Stimulated activated CD4-positive, alpha-beta T cell treated with anti-CD3 and anti-CD28 coated beads, Interleukin-15, amount 100 ng/mL, for 1 hour (primary cell): ENCODE measurements around the gene KCTD1.

Experiments
- DNase-seq, 2 donors: peaks; one replicate each; pipeline ENCODE4 v3.0.0-alpha.2; 2020; ENCODE audit warnings: low read depth in 1 of 2, low spot score in 1 of 2

Gene KCTD1

DNA sequence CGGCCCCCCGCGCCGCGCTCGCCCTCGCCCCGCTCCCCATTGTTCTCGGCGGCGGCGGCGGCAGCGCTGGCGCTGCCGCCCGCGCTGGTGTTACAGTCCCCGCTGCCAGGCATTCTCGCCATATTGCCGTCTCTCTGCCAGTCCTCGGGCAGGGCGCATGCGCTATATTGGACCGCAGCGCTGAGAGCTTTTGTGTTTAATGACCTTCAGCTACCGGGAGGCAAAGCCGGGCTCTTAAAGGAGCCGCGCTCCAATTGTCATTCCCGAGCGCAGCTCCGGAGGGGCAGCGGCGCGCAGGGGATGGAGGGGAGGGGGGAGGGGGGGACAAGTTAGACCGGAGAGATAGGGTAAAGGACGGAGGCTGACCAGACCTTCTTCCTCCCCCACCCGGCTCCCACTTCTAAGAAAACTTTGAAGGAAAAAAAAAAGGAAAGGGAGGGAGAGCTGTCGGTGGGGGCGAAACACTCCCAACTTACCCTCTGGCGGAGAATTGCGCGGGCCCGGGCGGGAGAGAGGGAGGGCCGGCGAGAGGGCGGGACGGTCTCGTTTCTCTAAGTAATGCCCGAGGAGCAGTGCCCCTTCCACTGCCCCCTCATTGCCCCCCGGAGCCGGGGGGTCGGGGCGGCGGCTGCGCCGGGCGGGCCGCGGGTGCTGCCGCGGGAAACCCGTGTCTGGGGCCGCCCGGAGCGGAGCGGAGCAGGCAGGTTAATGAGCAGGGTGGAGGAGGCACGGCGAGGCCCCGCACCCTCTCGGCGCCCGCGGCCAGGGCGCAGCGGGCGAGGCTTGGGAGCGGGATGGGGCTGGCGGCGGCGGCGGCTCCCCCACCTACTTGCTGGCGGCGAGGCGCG is at the start of gene KCTD1:
KCTD1 (minus strand) TSS at position 139 of the 848 bp plus-strand sequence; CDS start at position 122, 17 bp downstream.
- DNase-seq = peak in 1 of 2 donors; percentile 50

DNA sequence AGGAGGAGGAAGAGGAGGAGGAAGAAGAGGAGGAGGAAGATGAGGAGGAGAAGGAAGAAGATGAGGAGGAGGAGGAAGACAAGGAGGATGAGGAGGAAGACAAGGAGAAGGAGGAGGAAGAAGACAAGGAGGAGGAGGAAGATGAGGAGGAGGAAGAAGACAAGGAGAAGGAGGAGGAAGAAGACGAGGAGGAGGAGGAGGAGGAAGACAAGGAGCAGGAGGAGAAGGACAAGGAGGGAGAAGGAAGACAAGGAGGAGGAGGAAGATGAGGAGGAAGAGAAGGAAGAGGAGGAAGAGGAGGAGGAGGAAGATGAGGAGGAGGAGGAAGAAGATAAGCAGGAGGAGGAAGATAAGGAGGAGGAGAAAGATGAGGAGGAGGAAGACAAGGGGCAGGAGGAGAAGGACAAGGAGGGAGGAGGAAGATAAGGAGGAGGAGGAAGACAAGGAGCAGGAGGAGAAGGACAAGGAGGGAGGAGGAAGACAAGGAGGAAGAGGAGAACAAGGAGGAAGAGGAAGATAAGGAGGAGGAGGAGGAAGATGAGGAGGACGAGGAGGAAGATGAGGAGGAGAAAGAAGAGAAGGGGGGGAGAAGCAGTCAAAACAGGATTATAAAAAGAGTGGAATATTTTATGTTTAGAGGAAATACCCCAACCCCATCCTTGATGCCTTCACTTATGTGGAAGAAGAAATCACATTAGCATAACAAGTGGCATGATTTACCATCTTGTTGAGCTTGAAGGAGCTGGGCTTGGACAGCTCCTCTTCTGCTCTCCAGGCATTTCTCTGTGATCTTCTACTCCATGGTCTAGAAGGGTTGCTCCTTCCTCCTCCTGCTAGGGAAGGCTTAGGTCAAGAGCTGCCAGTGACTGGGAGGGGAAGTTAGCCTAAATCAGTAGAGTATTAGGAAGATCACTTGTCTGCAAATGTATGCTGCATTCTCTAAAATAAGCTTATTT is 45.3 kb upstream of the KCTD1 start:
- DNase-seq = no peak

DNA sequence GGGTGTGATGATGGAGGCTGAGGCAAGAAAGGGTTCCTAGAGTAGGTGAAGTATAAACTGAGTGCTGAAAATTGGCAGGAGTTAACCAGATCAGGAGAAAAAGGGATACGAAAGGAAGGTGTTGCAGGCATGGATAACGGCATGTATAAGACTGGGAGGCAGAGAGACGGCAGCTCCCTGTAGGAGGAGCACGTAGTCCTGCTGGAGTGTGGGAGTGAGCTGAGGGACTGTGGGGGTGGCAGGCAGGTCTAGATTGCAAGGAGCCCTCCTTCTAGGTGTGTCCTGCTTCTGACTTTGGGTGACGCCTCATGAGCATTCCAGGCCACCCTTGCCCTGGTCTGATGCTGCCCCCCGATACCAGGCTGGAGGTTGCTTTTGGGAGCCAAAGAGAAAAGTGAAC is 36.4 kb upstream of the KCTD1 start:
- DNase-seq = no peak

GRCh38 chr18:26579941-26580618 is 31.7 kb upstream of the KCTD1 start:
- no peak for DNase-seq

GRCh38 chr18:26575865-26576217 is 27.5 kb upstream of the KCTD1 start:
- no peak for DNase-seq

- DNase-seq = no peak
These were observed 26.9 kb upstream of the KCTD1 start for GRCh38 chr18:26574958-26575864.

GRCh38 chr18:26568926-26569665 is 20.7 kb upstream of the KCTD1 start:
- no peak for DNase-seq

- no peak for DNase-seq
These were observed 20.2 kb upstream of the KCTD1 start for GRCh38 chr18:26568513-26568912.

DNA sequence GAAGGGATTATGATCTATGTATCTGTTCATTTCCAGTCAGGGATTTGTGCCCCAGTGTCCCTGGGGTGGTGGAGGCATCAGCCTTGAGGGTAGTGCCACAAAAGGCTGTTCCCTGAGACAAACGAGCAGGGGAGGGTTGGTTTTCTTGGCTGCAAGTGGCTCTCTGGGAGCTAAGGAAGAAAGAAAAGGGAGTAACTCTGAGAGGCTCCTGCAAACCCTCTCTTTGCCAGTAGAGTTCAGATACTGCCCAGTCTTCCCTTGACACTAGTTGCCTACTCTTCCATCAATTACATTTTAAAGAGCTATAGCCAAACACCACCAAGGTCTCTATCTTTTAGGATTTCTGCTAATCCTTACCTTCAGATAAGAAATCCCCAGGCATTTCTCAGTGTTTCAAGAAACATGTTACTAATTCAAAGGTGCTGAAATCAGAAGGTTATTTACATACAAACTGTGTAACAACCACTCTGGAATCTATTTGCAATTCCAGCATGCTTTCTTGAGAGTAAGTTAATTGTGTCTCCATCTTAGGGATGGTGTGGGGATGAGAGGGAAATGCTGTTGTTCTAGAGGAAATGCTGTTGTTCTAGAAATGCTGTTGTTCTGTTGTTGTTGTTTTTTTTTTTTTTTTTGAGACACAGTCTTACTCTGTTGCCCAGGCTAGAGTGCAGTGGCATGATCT is 18.7 kb upstream of the KCTD1 start:
- no peak for DNase-seq

- no peak for DNase-seq
These were observed 17.2 kb upstream of the KCTD1 start for GRCh38 chr18:26565514-26565913.

GRCh38 chr18:26563024-26563423 is 14.7 kb upstream of the KCTD1 start:
- no peak for DNase-seq

DNA sequence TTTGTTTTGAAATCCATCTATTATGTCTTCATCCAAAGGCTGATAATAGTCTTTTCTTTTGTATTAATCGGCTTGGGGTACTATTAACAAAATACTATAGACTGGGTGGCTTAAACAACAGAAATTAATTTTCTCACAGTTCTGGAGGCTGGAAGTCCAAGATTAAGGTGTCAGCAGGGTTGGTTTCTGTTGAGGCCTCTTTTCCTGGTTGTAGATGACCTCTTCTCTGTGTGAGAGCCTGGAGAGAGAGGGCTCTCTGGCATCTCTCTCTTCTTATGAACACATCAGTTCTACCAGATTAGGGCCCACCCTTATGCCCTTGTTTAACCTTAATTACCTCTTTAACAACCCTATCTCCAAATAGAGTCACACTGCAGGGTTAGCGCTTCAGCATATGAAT is 14.2 kb upstream of the KCTD1 start:
- DNase-seq = no peak

DNA sequence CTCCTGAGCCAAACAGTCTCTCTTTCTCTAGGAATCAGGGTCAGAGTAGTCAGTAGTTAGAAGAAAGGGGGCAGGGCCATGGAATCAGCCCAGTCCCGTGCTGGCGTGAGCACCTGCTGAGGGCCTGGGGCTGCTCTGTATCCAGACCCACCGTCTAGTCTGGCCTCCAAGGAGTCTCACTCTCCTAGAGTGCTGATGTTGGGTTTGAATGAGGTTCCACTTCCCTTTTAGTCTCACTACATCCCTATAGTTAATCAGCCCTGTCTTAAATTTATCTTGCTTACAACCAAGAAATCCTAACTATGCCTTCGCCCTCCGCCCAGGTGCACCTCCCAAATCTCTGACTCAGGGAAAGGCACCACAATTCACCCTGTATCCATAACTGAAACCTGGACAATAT is 13.4 kb upstream of the KCTD1 start:
- DNase-seq = no peak

DNA sequence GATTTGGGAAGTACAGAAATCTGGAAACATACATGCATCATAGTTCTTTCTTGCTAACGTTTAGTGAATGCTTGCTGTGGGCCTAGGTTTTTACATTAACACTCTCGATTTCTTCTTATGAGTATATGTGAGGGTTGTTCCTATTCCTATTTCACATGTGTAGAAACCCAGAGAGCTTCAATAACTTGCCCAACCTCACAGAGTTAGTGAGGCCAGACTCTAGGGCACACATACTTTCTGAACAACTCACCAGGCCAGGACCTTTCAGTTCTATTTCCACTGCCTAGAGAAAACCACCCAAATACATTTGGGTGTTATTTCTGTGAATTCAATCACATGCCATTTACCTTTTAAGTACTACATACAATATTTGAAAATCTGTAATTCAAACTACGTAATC is 8.2 kb upstream of the KCTD1 start:
- no peak for DNase-seq

- no peak for DNase-seq
These were observed 7.6 kb upstream of the KCTD1 start for GRCh38 chr18:26555804-26556553.

DNA sequence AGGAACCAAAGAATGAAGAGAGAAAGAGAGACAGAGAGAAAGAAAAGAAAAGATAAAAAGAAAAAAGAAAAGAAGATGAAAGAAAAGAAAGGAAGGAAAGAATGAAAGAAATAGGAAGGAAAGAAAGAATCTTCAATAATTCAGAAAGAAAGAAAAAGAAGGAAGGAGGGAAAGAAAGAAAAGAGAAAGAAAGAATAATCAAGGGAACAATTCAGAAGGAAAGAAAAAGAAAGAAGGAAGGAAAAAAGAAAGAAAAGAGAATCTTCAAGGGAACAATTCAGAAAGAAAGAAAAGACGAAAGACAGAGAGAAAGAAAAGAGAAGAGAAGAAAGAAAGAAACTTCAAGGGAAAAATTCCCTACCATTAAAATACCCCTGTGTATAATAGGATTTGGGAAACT is 5.6 kb upstream of the KCTD1 start:
- DNase-seq = no peak

DNA sequence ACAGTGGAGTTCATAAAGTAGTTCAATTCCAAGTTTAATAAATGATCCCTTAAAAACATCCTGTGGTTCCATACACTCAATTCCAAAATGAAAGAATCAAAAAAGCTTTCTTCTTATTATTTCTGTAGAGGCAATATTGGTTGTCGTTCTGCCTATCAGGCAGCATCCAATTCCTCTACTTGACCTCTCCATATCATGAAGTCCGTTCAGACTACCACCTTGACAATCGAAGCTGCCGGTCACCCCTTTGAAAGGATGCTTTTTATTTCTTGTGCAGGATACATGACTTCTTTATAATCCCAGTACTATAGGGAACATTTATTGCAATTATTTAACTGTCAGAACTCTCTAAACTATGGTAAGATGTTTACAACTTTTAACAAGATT is 3.3 kb upstream of the KCTD1 start:
- no peak for DNase-seq

DNA sequence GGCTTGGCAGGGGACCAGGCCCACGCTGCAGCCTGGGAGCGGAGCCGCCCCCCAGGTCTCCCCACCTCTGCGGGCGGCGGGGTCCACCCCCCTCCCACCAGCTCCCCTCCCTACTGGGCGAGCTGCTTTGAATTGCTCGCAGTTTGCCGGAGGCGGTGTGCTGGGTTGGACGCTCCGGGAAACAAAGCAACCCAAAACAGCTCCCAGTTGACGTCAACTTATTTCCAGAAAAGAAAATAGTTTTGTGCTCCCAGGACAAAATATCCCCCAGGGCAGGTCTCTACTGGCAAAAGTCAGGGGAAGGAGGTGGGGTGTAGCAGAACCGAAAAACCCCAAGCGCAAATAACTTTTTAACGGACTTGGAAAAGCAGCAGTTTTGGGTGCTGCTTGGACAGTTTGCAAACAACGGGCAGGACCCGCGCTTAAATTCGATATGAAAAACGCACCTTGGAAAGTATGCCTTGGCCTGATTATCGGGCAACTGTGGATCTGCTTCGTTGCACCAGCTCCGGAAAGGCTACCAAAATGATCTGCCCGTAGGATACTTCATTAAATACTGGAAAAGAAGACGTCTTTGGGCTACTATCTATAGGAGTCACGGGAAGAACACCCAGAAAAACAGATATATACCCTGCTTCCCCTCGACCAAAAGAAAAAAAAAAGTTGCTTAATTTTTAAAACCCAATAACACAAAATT is 2.8 kb upstream of the KCTD1 start:
- no peak for DNase-seq
